Medulla oblongata (tissue), 1 donor: ENCODE data around the gene IARS2.
A peak's percentile ranks its signal among the peaks of the same experiment; 100 is the strongest.
"Not testable (repeated sequence)": the region's sequence is repeated elsewhere in the genome, so short reads cannot be mapped to it uniquely, and the experiment has no call there.

Source experiments
- DNase-seq: peaks from one replicate; pipeline ENCODE4 v3.0.0-alpha.2; 2015; ENCODE audit errors: extremely low spot score

The IARS2 gene

GRCh38 chr1:220112600-220112999 lies 18.7 kb downstream of the IARS2 start:
- not testable (repeated sequence) for DNase-seq

GRCh38 chr1:220113136-220113695 lies 19.3 kb downstream of the IARS2 start:
- no peak for DNase-seq

GRCh38 chr1:220119043-220119512 lies 25.1 kb downstream of the IARS2 start:
- DNase-seq: no peak

- DNase-seq: no peak
These were observed 28.0 kb downstream of the IARS2 start for GRCh38 chr1:220121791-220122530.

GRCh38 chr1:220123066-220123465 lies 29.1 kb downstream of the IARS2 start:
- DNase-seq: no peak

GRCh38 chr1:220123889-220124288 lies 30.0 kb downstream of the IARS2 start:
- DNase-seq: no peak

- DNase-seq: no peak
These were observed 30.6 kb downstream of the IARS2 start for GRCh38 chr1:220124542-220124941.

- no peak for DNase-seq
These were observed 33.1 kb downstream of the IARS2 start for GRCh38 chr1:220127076-220127475.

- DNase-seq: no peak
These were observed 35.7 kb downstream of the IARS2 start for GRCh38 chr1:220129479-220130210.

- DNase-seq: no peak
These were observed 41.8 kb downstream of the IARS2 start for GRCh38 chr1:220135755-220136154.

GRCh38 chr1:220137019-220137786 lies 43.3 kb downstream of the IARS2 start:
- DNase-seq: no peak

- no peak for DNase-seq
These were observed 46.0 kb downstream of the IARS2 start for GRCh38 chr1:220139966-220140365.

GRCh38 chr1:220144051-220144450 lies 50.1 kb downstream of the IARS2 start:
- no peak for DNase-seq

- DNase-seq: no peak
These were observed 55.8 kb downstream of the IARS2 start for GRCh38 chr1:220149742-220150141.

- DNase-seq: peak; percentile 59
These were observed 57.5 kb downstream of the IARS2 start for GRCh38 chr1:220151454-220151853.

GRCh38 chr1:220153147-220153546 lies 59.2 kb downstream of the IARS2 start:
- no peak for DNase-seq

- no peak for DNase-seq
These were observed 62.8 kb downstream of the IARS2 start for GRCh38 chr1:220156620-220157146.

- DNase-seq: peak; percentile 30
These were observed 63.8 kb downstream of the IARS2 start for GRCh38 chr1:220157738-220158137.

GRCh38 chr1:220158530-220158929 lies 64.6 kb downstream of the IARS2 start:
- DNase-seq: not testable (repeated sequence)

- no peak for DNase-seq
These were observed 65.1 kb downstream of the IARS2 start for GRCh38 chr1:220159041-220159440.

GRCh38 chr1:220160027-220160426 lies 66.1 kb downstream of the IARS2 start:
- DNase-seq: no peak

- DNase-seq: no peak
These were observed 70.2 kb downstream of the IARS2 start for GRCh38 chr1:220164116-220164515.
